C1 segment of cervical spinal cord (tissue), 14 donors: ENCODE results near the gene VASP.

Experiments used
- DNase-seq, 14 donors: peaks; one replicate each; lab custom pipeline; 2025; lab: John Stamatoyannopoulos, UW

The VASP gene

GRCh38 chr19:45506989-45507871 is at the start of gene VASP:
Gene VASP, plus strand, starts transcription at chr19:45507479. Its CDS starts 293 bp downstream, at chr19:45507772.
- peak; percentile 9 to 85 (median 64) for DNase-seq

DNA sequence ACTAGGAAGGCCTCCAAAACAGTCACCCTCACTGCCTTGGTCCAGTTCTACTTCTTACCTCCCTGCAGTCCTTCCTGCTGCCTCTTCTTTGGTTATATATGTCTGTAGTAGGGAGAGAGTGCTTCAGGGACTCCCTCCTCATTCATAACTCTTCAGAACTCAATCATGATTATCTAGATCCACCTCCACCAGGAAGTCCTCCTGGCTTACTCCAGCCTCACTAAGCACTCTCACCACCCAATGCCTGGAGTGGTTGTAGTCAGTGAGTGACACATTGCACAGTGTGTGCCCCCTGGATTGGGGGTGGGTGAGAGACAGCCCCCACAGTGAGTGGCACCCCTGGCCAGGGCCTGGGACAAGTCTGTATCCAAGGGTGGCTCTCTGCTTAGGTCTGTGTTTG is 49.5 kb upstream of the VASP start:
- no peak for DNase-seq

DNA sequence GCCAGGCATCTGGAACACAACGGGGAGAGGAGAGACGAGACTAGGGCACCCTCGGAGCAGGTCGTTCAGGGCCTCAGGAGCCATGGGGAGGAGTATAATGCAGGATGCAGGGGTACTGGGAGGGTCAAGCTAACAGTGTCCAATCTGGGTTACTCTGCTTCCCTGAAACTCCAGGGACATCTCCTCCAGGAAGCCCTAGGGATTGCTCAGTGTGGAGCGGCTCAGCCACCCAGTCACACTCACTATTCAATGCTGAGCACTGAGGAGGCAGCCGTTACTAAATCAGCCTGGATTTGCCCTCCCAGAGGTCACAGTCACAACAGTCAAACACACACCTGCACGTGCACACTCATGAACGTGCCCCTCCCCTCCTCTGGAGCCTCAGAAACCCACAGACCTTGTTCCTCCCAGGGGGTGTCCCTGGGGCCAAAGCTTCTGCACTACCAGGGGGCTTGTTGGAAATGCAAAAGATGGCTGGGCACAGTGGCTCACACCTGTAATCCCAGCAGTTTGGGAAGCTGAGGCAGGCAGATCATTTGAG is 46.4 kb upstream of the VASP start:
- DNase-seq: no peak

DNA sequence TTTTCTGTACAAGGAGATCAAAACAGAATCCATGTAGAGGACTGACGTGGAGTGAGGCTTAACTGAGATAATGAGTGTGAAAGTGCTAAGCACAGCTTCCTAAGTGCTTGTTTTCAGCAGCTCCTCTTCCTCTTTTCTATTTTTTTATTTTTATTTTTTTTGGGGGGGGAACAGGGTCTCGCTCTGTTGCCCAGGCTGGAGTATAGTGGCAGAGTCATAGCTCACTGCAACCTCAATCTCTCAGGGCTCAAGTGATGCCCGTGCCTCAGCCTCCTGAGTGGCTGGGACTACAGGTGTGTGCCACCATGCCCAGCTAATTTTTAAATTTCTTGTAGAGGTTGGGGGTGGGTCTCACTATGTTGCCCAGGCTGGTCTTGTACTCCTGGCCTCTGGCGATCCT is 45.1 kb upstream of the VASP start:
- no peak for DNase-seq

- no peak for DNase-seq
Measured at GRCh38 chr19:45463241-45463640, 44.0 kb upstream of the VASP start.

DNA sequence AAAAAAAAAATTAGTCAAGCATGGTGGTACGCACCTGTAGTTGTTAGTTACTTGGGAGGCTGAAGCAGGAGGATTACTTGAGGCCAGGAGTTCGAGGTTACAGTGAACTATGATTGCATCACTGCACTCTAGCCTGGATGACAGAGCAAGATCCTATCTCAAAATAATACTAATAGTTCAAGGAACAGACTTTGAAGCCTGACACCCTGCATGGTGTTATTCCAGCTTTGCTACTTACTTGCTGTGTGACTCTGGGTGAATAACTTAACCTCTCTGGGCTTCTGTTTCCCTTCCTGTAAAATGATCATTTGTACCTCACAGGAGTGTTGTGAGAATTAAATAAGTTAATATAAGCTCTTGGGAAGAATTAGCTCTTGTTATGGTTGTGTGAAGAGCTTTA is 43.0 kb upstream of the VASP start:
- DNase-seq: no peak

GRCh38 chr19:45464852-45465441 is 42.3 kb upstream of the VASP start:
- no peak for DNase-seq

GRCh38 chr19:45467115-45467455 is 40.2 kb upstream of the VASP start:
- DNase-seq: no peak

DNA sequence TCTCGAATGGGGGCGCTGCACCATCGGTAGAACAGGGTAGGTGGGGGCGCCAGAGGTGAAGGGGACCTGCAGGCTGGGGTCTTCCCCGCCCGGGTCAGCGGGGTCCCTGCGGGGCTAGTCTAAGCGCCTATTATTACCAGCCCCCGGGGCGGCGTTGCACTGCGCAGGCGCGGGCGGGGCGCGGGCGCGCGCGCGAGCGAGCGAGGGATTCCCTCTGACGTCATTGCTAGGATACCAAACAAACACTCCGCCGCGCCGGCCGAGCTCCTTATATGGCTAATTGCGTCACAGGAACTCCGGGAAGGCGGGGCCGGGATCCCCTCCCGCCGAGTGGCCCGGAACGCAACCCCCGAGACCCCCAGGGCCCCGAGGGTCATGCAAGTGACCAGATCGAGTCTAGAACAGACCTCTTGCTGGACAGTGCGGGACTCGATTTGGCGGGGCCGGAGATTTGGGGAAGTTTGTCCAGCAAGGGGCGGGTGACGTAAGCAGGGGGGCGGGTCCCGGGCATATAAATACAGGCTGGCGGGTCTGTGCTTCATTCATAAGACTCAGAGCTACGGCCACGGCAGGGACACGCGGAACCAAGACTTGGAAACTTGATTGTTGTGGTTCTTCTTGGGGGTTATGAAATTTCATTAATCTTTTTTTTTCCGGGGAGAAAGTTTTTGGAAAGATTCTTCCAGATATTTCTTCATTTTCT is 39.7 kb upstream of the VASP start, which contains the start of gene FOSB:
Gene FOSB (plus strand): TSS at position 541 of the 703 bp plus-strand sequence. CDS start 591 bp downstream, outside the sequence.
- peak; percentile 77 to 99 (median 94) for DNase-seq

- peak in 2 of 14 donors; percentile 29 to 54 for DNase-seq
Measured at GRCh38 chr19:45468159-45468651, 39.1 kb upstream of the VASP start.

GRCh38 chr19:45468803-45469131 is 38.5 kb upstream of the VASP start:
- DNase-seq: peak in 1 of 14 donors; percentile 61

DNA sequence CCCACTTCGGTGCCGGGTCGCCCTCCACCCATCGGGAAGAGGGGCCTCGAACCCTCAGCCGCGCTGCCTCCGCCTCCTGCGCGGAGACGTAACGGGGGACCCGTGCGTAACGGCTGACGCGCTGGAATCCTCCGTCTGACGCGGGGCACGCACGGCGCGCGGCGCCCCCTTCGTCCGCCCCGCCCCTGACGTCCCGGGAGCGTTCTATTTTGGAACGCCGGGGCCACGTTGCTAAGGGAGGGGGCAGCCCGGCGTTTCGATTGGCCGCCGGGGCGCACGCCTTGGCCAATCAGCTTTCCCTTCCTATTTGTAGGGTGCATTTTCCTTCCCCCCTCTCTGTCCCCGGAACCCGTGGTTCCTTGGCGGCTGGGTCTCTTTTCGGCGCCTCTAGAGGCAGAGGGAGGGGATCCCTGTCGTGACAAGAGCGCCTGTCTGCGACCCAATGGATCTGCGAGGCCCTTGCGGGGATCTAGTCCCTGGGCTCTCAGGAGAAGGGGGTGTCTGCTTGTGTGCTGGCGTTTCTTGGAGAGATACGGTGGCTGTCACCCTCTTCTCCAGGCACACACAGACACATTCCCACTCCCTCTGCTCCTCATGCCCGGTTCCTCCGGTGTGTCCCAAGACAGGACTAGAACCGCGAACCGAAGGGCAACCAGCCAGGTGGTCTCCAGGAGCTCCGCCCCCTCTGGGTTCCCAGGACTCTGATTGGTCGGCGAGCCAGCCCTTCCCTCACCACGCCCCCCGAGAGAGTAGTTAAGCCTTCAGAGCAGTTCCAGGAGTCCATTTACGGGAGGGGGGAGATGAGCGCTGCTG is 37.9 kb upstream of the VASP start:
- peak; percentile 38 to 95 (median 75) for DNase-seq

GRCh38 chr19:45469945-45470761 is 37.1 kb upstream of the VASP start:
- no peak for DNase-seq

- DNase-seq: no peak
Measured at GRCh38 chr19:45470762-45471081, 36.6 kb upstream of the VASP start.

- no peak for DNase-seq
Measured at GRCh38 chr19:45471111-45471930, 36.0 kb upstream of the VASP start.

DNA sequence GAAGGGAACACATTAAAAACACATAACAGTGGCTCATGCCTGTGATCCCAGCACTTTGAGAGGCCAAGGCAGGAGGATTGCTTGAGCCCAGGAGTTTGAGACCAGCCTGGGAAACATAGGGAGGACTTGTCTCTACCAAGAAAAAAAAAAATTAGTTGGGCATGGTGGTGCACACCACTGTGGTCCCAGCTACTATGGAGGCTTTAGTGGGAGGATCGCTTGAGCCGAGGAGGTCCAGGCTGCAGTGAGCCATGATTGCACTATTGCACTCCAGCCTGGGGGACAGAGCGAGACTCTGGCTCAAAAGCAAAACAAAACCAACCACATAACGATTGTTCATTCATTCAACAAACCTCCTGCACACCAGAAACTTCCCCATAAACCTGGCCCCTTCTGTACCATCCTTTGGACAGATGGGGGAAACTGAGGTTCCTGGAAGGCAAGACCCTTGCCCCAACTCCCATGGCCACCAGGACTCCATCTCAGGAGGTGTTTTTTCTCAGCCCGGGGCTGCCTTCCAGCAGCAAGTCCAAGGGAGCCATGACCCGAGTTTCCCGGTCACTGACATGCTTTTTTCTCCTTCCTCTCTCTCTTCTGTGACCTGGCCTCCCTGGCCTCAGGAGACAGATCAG is 35.2 kb upstream of the VASP start:
- no peak for DNase-seq

GRCh38 chr19:45472563-45473366 is 34.5 kb upstream of the VASP start:
- DNase-seq: no peak

DNA sequence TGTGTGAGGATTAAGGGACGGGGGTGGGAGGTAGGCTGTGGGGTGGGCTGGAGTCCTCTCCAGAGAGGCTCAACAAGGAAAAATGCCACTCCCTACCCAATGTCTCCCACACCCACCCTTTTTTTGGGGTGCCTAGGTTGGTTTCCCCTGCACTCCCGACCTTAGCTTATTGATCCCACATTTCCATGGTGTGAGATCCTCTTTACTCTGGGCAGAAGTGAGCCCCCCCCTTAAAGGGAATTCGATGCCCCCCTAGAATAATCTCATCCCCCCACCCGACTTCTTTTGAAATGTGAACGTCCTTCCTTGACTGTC is 34.0 kb upstream of the VASP start:
- no peak for DNase-seq
